IPS-NIHi7 (cell line): ENCODE data around the gene PRDX6.
"Not testable (repeated sequence)": the region's sequence is repeated elsewhere in the genome, so short reads cannot be mapped to it uniquely, and the experiment has no call there.

Experiments
- DNase-seq: peaks from one replicate; pipeline ENCODE4 v3.0.0; 2012; ENCODE audit warnings: mixed read lengths; ENCODE audit errors: extremely low spot score

PRDX6 gene

DNA sequence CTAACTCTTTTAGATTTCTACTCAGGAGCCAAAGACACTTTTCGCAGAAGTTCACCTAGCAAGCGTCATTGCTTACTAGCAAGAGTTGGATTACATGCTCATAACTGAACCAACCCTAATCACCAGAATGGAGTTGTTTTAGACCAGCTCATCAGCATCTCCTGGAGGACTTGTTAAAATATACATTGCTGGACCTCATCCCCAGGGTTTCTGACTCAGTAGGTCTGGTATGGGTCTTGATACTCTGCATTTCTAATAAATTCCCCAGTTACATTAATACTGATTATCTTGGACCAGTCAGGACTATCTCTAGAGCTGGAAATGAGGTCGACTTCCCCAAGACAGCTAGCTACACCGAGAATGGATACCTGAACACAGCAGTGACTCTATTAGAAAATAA is 9.7 kb upstream of the PRDX6 start:
- no peak for DNase-seq

DNA sequence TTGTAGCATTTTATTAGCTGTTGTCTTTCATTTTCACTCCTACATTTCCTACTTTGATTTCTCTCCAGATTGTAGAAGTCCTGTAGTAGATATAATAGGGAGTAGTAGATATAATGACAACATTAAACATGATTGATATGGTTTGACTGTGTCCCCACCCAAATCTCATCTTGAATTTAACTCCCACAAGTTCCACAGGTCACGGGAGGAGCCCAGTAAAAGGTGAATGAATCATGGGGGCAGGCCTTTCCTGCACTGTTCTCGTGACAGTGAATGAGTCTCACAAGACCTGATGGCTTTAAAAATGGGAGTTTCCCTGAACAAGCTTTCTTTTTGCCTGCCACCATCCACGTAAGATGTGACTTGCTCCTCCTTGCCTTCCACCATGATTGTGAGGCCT is 7.5 kb upstream of the PRDX6 start:
- no peak for DNase-seq

DNA sequence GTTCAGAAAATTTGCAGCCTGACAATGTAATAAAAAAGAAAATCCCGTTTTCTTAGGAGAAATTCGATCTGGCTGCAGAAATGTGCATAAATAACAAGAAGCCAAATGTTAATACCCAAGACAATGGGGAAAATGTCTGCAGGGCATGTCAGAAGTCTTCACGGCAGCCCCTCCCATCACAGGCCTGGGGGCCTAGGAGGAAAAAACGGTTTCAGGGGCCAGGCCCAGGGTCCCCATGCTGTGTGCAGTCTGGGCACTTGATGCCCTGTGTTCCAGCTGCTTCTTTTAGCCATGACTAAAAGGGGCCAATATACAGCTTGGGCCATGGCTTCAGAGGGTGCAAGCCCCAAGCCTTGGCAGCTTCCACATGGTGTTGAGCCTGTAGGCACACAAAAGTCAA is 6.5 kb upstream of the PRDX6 start:
- DNase-seq, result no peak

DNA sequence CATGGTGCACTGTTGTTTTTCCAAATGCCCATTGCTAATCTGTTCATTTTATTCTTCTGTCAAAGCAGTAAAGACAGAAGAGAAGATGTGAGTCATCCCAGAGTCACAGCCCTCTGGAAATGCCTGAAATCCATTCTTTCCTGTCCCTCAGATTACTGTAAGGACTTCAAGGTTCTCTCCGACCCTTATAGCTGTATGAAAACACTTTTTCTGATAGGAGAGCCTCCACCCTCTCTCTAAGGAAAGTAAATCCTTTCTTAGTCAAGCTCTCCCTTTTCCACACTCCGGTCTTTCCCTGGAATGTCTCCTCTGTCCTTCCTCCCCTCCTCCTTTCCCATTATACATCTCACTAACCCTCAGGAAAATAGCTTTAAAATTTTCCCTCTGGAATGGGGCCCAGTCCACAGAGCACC is 3.5 kb upstream of the PRDX6 start:
- DNase-seq, result no peak

DNA sequence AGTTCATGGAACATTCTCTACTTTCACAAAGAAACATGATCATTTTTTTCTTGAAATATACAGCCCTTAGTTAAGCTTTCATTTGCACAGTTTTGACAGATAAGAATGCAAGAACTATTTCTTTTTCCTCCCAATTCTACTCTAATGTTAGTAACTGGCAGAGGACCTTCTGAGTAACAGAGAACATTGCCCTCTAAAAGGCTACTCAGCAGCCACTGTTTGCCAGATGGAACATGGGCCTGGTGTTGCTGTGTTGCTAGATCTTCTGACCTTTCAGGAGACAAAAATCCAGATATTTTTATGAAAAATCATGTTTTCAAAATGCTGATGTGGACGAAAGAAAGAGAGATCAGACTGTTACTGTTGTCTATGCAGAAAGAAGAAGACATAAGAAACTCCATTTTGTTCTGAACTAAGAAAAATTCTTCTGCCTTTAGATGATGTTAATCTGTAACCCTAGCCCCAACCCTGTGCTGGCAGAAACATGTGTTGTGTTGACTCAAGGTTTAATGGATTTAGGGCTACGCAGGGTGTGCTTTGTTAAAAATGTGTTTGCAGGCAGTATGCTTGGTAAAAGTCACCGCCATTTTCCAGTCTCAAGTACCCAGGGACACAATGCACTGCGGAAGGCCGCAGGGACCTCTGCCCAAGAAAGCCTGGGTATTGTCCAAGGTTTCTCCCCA is 2.9 kb upstream of the PRDX6 start:
- no peak for DNase-seq

DNA sequence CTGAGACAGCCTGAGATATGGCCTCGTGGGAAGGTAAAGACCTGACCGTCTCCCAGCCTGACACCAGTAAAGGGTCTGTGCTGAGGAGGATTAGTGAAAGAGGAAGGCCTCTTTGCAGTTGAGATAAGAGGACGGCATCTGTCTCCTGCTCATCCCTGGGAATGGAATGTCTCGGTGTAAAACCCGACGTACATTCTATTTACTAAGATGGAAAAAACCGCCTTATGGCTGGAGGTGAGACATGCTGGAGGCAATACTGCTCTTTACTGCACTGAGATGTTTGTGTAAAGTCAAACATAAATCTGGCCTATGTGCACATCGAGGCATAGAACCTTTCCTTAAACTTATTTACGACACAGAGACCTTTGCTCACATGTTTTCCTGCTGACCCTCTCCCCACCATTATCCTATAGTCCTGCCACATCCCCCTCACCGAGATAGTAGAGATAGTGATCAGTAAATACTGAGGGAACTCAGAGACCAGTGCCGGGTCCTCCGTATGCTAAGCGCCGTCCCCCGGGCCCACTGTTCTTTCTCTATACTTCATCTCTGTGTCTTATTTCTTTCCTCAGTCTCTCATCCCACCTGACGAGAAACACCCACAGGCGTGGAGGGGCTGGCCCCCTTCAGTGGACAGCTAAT is 2.2 kb upstream of the PRDX6 start:
- not testable (repeated sequence) for DNase-seq

DNA sequence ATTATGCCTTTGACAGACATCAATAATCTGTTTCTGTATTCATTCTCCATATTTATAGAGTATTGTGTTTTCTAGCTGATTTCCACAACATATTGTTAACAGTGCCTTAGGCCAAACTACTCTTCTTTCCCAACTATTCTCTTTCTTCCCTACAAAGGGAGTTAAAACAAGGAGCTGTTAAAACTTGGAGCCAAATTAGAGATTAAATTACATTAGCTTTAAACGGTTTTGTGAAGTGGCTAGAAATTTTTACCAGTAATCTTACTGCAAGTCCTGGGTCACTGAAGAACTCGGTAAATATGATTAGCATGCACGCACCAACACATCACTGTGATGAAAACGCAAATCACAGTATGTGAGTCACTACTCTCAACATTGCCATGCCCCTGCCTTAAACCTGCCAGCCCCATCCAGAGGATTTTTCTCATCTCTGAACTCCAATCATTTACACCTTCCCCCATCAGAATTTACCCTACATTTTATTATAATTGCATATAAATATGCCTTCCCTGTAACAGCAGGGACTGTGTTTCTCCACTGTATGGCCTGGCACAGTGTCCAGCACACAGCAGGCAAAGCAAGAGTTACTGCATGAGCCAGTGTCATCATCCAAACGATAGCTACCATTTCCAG is 1.5 kb upstream of the PRDX6 start:
- no peak for DNase-seq

DNA sequence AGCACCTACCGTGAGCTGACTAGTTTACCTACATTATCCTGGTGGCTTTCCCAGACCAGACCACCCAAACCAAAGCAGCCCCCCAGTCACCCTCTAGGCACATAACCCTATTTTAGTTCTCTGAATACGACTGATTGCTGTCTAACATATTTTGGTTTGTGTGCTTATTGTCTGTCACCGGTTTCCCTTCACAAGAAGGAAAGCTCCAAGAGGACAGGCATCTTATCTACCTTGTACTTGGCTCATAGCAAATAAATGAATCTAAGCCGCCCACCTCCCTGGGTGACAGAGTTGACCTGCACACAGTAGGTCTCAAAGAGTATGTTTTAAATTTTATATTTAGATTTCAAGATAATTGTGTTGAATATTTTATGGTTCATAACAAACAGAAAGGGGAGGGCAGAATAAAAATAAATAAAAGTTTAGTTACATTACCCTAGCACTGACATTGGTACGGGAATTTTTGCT is 904 bp upstream of the PRDX6 start:
- no peak for DNase-seq

DNA sequence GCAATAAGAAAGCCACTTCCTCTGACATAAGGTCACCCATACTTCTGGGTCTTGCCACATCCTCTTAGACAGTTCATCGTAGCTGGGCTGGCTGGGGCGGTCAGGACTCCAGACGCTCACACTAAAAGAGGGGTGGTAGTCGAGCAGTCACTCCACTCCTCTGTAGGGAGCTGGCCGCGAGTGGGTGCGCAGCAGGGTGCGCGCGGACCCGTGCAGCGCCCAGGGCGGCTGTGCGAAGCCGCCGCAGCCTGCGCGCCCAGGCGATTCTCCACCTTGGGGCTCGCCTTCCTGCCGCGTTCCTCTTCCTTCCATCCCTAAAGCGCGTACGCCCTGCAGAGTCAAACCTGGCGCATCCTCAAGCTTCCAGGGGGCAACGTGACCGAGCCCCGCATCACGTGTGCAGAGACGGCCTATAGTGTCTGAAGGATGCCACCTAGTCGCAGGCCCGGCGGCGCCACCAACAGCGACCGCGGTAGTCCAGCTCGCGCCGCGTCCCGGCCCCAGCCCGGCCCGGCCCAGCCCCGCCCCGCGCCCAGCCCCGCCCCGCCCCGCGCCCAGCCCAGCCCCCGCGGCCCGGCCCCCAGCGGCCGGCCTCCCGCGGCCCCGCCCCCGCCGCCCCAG is 360 bp upstream of the PRDX6 start:
- peak; percentile 94 for DNase-seq

DNA sequence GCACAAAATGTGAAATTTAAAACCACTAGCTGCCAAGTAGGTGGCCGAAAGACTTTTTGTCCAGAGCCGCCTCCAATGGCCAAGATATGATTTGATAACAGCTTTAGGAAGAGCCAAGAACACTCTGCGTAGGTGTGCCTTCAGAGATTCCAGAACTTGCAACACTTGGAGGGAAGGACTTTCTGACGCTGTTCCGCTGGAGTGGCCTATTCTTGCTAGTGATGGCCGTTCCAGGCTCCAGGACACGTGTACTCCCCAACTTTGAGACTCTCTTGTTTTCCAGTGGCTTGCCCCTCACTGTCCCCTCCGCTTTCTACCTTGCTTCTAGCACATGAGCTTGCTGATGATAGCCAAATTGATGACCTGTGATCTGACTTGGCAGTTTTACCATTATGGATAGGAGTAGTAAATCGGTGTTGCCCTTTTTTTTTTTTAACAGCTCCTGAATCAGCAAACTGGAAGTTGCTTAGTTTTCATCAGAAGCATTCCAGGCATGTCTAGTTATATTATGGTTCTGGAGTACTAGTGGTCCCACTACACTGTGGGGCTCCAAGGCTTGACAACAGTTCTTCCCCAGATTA is 1.0 kb downstream of the PRDX6 start:
- DNase-seq, result peak; percentile 25

DNA sequence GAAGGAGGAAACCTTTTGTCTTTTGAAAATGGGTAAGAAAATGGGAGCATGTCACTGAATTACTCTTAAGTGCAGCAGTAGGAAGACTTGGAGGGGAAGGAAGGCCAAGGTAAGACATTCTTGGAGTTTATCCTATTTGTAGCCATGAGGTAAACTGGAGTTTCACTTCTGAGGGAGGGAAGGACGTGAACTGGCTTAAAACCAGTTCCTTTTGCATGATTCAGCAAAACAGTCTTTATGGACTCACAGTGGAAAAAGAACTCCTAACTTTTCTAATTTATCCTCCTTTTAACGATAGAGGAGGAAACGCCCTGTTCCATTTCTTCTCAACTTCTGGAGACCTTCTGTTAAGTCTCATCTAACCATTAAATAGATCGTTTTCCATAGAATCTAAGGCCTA is 2.5 kb downstream of the PRDX6 start:
- no peak for DNase-seq

DNA sequence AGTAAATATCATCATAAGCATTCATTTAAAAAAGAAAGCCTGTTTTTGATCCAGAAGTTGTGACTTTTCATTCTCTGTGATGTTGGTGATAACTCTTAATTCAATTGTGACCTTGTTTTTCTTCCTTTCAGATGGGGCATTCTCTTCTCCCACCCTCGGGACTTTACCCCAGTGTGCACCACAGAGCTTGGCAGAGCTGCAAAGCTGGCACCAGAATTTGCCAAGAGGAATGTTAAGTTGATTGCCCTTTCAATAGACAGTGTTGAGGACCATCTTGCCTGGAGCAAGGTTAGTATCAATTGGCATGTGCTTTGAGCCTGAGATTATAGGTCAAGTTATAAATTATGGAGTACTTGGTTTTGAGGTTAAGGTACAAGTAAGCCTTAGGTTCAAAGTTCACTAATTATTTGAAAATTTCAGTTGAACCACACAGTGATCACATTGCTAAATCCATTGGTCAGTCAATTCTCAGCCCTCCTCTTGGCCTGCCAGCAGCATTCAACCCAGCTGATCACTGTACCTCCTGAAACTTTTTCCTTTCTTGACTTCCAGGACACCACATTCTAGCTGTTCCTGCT is 4.1 kb downstream of the PRDX6 start:
- no peak for DNase-seq

DNA sequence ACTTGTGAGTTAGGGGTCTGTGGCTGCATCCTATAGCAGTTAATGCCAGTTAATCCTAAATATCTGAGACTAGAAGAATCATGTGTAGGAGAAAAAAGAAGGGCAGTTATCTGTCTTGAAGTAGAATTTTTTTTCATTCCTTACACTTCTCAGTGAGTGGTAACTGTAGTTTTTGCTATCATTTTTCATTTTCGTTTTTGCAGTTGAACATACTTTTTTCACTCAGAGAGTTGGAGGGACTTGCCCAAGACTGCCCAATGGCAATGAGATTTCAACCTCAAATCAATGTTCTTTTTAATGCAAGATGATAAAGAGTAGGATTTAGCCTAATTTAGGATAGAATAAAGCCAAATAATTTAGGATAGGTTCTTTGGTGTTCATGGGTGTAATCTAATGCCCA is 5.5 kb downstream of the PRDX6 start:
- no peak for DNase-seq

DNA sequence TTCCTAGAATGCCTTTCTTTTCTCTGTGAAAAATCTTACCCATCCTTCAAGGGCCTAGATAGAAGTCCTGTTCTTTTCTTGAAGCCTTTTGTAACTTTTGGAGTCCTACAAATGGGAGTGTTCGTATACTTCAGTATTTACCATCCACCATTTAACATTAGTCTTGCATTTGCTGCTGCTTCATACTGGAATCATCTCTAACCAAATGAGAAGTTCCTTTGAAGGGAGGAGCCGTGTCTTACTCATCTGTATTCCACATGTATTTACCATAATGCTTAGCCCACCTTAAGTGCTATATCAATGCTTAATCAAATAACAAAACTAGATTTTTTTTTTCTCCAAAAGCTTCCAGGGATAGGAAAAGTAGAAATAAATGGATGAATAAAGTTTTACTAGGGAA is 7.1 kb downstream of the PRDX6 start:
- DNase-seq, result no peak

DNA sequence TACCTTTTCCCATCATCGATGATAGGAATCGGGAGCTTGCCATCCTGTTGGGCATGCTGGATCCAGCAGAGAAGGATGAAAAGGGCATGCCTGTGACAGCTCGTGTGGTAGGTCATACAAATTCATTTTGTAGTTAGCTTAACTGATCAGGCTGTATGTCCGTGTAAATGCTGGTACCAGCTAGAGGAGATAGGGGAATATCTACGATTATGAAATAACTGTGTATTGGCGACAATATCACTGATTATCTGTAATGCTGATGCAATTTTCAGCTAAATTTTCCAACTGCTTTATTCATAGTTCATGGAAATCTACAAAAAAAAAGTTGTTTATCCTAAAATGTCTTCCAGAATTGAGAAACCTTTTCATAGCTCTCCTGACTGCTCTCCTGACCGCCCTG is 8.3 kb downstream of the PRDX6 start:
- DNase-seq, result no peak

DNA sequence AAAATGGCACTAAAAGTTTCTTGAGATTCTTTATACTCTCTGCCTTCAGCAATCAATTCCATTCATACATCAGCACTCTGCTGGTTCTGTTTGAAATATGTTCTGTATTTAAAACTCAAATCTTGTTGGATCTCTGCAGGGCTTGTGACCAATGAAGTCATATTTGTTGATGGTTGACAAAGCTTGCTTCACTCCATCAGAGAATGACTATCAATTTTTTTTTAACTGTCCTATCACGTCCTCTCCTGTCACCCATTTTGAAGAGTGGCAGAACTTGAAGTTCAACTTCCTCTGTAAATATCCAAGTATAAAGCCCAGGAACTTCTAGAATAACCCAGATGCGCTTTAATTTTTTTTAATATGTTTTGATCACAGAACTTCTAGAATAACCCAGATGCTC is 10.9 kb downstream of the PRDX6 start:
- DNase-seq, result no peak

DNA sequence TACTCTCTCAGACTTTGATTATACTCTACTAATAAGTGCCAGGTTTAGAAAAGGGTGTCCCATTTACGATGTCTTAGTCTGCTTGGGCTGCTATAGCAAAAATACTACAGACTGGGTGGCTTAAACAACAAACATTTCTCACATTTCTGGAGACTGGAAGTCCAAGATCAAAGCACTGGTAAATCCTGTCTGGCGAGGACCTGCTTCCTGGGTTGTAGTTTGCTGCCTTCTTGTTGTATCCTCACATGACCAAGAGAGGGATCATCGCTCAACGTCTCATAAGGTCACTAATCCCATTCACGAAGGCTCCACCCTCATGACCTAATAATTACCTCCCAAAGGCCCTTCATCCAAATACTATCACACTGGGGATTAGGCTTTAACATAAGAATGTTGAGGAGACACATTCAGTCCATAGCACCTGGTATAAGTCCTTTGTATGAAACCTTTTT is 12.0 kb downstream of the PRDX6 start:
- DNase-seq, result peak; percentile 41

DNA sequence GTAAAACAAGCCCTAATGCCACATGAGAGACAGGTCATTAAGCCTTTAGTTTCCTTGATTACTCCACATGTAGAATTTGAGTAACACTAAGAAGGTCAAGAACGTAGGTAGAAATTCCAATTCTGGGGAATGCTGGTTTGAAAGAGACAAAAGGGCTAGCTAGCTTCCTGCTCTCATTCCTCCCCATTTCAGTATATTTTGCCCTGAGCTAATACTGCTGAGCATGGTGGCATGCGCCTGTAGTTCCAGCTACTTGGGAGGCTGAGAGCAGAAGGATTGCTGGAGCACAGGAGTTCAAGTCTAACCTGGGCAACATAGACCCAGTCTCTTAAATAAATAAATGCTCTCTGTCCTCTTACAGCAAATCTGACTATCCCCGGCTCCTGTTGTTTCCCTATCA is 12.8 kb downstream of the PRDX6 start:
- DNase-seq, result no peak

DNA sequence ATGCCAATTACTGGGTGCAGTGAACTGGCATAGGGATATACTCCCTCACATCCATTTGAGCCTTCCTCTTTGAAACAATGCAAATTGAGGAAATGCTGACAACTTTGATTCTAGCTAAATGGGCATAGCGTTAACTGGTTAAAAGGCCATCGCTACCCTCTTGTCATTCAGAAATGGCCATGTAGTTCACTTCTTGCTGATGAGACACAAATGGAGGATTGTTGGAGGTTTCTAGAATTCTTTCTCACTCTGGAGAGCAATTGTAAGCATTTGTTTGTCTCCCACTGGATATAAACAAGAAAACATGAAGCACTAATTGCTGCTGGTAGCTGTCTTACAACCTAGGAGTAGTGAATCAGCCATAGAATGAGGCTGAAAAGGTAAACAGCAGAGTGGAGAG is 14.4 kb downstream of the PRDX6 start:
- DNase-seq, result no peak

DNA sequence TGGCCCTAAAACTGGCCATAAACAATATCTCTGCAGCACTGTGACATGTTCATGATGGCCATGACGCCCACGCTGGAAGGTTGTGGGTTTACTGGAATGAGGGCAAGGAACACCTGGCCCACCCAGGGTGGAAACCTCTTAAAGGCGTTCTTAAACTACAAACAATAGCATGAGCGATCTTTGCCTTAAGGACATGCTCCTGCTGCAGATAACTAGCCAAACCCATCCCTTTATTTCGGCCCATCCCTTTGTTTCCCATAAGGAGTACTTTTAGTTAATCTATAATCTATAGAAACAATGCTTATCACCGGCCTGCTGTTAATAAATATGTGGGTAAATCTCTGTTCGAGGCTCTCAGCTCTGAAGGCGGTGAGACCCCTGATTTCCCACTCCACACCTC is 16.0 kb downstream of the PRDX6 start:
- not testable (repeated sequence) for DNase-seq

DNA sequence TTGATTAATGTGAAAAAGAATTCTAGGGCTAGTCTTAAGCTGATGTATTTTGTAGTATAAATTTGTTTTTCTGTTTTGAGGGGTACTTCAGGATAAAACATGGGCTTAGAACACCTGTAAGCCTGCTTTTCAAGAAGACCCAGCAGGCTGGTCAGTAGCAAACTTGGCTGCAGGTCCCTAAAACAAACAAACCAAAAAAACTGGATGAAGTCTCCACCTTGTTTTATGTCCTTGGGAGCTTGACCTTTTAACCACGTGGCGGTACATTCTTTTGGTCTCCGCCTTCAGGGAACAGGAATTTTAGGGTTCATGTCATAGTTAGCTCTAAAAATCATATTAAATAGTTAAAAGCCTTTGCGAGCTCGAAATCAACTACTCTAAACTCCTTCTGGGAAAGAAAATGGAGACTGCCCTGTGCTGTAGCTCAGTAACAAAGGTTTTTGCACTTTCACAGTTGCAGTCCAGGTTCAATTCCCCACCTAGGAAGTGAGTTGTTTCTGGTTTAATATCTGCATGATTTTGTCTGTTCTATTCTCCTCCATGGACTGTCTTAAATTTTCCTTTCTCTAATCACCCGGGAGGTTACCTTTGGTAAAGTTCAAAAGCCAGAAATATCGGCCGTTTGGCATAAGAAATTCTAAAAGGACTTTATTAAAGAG is 18.6 kb downstream of the PRDX6 start:
- no peak for DNase-seq
